K562 (cell line): ENCODE results near the gene COMMD9. TPM values are rescaled to one million over a fixed set of nuclear protein-coding genes. Genes with fewer than 3 reads are reported as not detected.

Source experiments
- ATAC-seq: fragments of 200-7000 bp; cut with Tn5 transposase; 3 replicates; pipeline ENCODE4 v1.9.1; 2020; ENCODE audit warnings: moderate library complexity
- BruUV-seq: library from RNA; stranded (reverse); fragments of 400-500 nt; replicated peaks from 2 replicates; lab custom pipeline; 2021; lab: Mats Ljungman, UMichigan
- CTCF ChIA-PET: fragments of 300-600 bp; formaldehyde crosslinking; extraction: SDS; loops from one replicate; lab custom pipeline; 2021; ENCODE audit warnings: low intra/inter-chr PET ratio; lab: Yijun Ruan, JAX
- POLR2A ChIA-PET: fragments of 300-600, 350-650 bp; sonication (Branson Sonifier 250); formaldehyde crosslinking; extraction: SDS; loops from one replicate; lab custom pipeline; 2021; ENCODE audit warnings: antibody characterized with exemption, inconsistent platforms; lab: Yijun Ruan, JAX
- DNase-seq, 4 experiments: peaks; one replicate each; pipeline versions ENCODE4 v3.0.0 to v3.0.0-alpha.2; 2011 to 2018; ENCODE audit warnings: low spot score in 3 of 4, mixed read lengths in 3 of 4; ENCODE audit errors: extremely low read depth in 1 of 4
- FAIRE-seq: peaks from 2 replicates; lab custom pipeline; 2011; peaks lifted over from hg19 to GRCh38; lab: Jason Lieb, UNC
- H2AFZ ChIP-seq: 2 replicates; pipeline ENCODE4 v1.6.0; 2011; ENCODE audit warnings: low read depth, low read length, control low read depth, inconsistent platforms
- H3K27ac ChIP-seq: fragments of 200-600 bp; 3 replicates; pipeline ENCODE4 v1.8.0; 2011; ENCODE audit warnings: low read depth, mild to moderate bottlenecking, control low read depth, inconsistent platforms, low read length, moderate library complexity, mixed read lengths; ENCODE audit errors: extremely low read depth
- H3K27me3 ChIP-seq, 2 experiments: fragments of 300-600 bp in 1 of 2; 2 replicates in 1 of 2; 3 replicates in 1 of 2; pipeline versions ENCODE4 v1.6.0 to v1.8.0; 2011; ENCODE audit warnings: inconsistent platforms in 2 of 2, low read length in 2 of 2, mild to moderate bottlenecking in 1 of 2, mixed read lengths in 1 of 2, moderate library complexity in 1 of 2; ENCODE audit not compliant: control insufficient read depth in 2 of 2, insufficient read depth in 2 of 2
- H3K36me3 ChIP-seq: fragments of 300-600 bp; 3 replicates; pipeline ENCODE4 v1.8.0; 2011; ENCODE audit warnings: mild to moderate bottlenecking, low read length, inconsistent platforms; ENCODE audit not compliant: control insufficient read depth, insufficient read depth
- H3K4me1 ChIP-seq, 2 experiments: fragments of 200-600 bp in 1 of 2; replicated peaks in 1 of 2; 2 replicates in 1 of 2; 3 replicates in 1 of 2; pipeline versions ENCODE4 v1.5.1 to v1.8.0; 2011; ENCODE audit warnings: inconsistent platforms in 2 of 2, low read length in 2 of 2, mild to moderate bottlenecking in 1 of 2, mixed read lengths in 1 of 2, moderate library complexity in 1 of 2; ENCODE audit not compliant: control insufficient read depth in 2 of 2, insufficient read depth in 2 of 2
- H3K4me2 ChIP-seq: 2 replicates; pipeline ENCODE4 v1.6.1; 2011; ENCODE audit warnings: low read length, control low read depth, inconsistent platforms, mixed read lengths; ENCODE audit not compliant: insufficient read depth
- H3K4me3 ChIP-seq: fragments of 200-600 bp; sonication (generic), shearing (Covaris generic); 2 replicates; pipeline ENCODE4 v1.5.1; 2016; ENCODE audit warnings: control low read depth, inconsistent platforms
- H3K79me2 ChIP-seq: fragments of 200-600 bp; 3 replicates; pipeline ENCODE4 v1.8.0; 2011; ENCODE audit warnings: low read length, inconsistent platforms; ENCODE audit not compliant: control insufficient read depth, insufficient read depth
- H3K9ac ChIP-seq, 2 experiments: 2 replicates each; pipeline versions ENCODE4 v1.6.0 to v1.6.1; 2011; ENCODE audit warnings: low read depth in 2 of 2, low read length in 2 of 2, control low read depth in 1 of 2, inconsistent platforms in 1 of 2, mild to moderate bottlenecking in 1 of 2, mixed read lengths in 1 of 2; ENCODE audit not compliant: insufficient read depth in 1 of 2
- H3K9me1 ChIP-seq: one replicate; pipeline ENCODE4 v1.6.0; 2011; ENCODE audit warnings: inconsistent platforms, mild to moderate bottlenecking, low read length, moderate library complexity; ENCODE audit not compliant: control insufficient read depth, insufficient read depth
- H3K9me3 ChIP-seq: replicated peaks from 2 replicates; pipeline ENCODE4 v1.5.1; 2011; ENCODE audit warnings: low read depth, low read length, inconsistent platforms; ENCODE audit not compliant: control insufficient read depth, insufficient read depth
- H4K20me1 ChIP-seq: replicated peaks from 2 replicates; pipeline ENCODE4 v1.6.1; 2011; ENCODE audit warnings: low read length, inconsistent platforms, mixed read lengths; ENCODE audit not compliant: control insufficient read depth, insufficient read depth
- ARNT ChIP-seq, 2 experiments: fragments of 450-650 bp; IDR thresholded peaks; 2 replicates each; pipeline ENCODE4 v1.6.1; 2016; ENCODE audit warnings: mild to moderate bottlenecking in 1 of 2
- CREB1 ChIP-seq, 2 experiments: sonication (generic) in 1 of 2; formaldehyde crosslinking in 1 of 2; IDR thresholded peaks; 2 replicates each; pipeline versions ENCODE4 v1.6.1 to v1.8.0; 2012 to 2022; ENCODE audit warnings: inconsistent platforms in 1 of 2, mild to moderate bottlenecking in 1 of 2, missing genetic modification reagents in 1 of 2, moderate library complexity in 1 of 2
- DACH1 ChIP-seq: fragments of 450-650 bp; IDR thresholded peaks from 2 replicates; pipeline ENCODE4 v1.6.1; 2018; ENCODE audit not compliant: partially characterized antibody
- E2F5 ChIP-seq: sonication (generic); formaldehyde crosslinking; IDR thresholded peaks from 2 replicates; pipeline ENCODE4 v1.8.0; 2022; ENCODE audit warnings: mild to moderate bottlenecking, missing genetic modification reagents
- ETV1 ChIP-seq: fragments of 450-650 bp; conservative IDR thresholded peaks from 2 replicates; pipeline ENCODE4 v1.6.1; 2016; ENCODE audit warnings: missing genetic modification characterization, control low read depth, low read depth, missing compliant biosample characterization
- MAFG ChIP-seq: fragments of 450-650 bp; conservative IDR thresholded peaks from 2 replicates; pipeline ENCODE4 v1.6.1; 2016; ENCODE audit warnings: missing genetic modification characterization, missing compliant biosample characterization
- MXI1 ChIP-seq: IDR thresholded peaks from 2 replicates; pipeline ENCODE4 v1.6.1; 2011; ENCODE audit warnings: low read depth, mild to moderate bottlenecking, improper control_type of control experiment, low read length
- NRF1 ChIP-seq, 2 experiments: fragments of 450-650 bp; IDR thresholded peaks in 1 of 2; conservative IDR thresholded peaks in 1 of 2; 2 replicates each; pipeline ENCODE4 v1.6.1; 2014; ENCODE audit warnings: mild to moderate bottlenecking in 2 of 2
- POU5F1 ChIP-seq: fragments of 150-350 bp; IDR thresholded peaks from 2 replicates; pipeline ENCODE4 v1.6.1; 2014; ENCODE audit warnings: borderline replicate concordance, low read length, low read depth, mild to moderate bottlenecking; ENCODE audit not compliant: partially characterized antibody
- RNF2 ChIP-seq: sonication (generic); IDR thresholded peaks from 2 replicates; pipeline ENCODE4 v1.6.1; 2016
- ZBTB9 ChIP-seq: fragments of 450-650 bp; formaldehyde crosslinking; IDR thresholded peaks from 2 replicates; pipeline ENCODE4 v1.4.0; 2020; ENCODE audit warnings: mild to moderate bottlenecking, moderate library complexity
- ZKSCAN8 ChIP-seq: fragments of 200-800 bp; sonication (Bioruptor generic); IDR thresholded peaks from 2 replicates; pipeline ENCODE4 v1.6.1; 2016; ENCODE audit warnings: missing genetic modification characterization, missing compliant biosample characterization
- ZNF449 ChIP-seq: fragments of 250-450 bp; sonication (Bioruptor Pico); IDR thresholded peaks from 2 replicates; pipeline ENCODE4 v1.8.0; 2022; ENCODE audit warnings: moderate library complexity, mild to moderate bottlenecking, inconsistent platforms
- whole genome bisulfite sequencing: fragments of 100-300 bp; shearing (Covaris generic); methylation state at CpG from one replicate; pipeline ENCODE4 v1.1.6; 2016; ENCODE audit warnings: low coverage, mixed read lengths; ENCODE audit not compliant: insufficient coverage; ENCODE audit errors: missing lambda C conversion rate; 5-methylcytosine and 5-hydroxymethylcytosine counted together
- in situ Hi-C: fragments of 300-500 bp; cut with MboI; formaldehyde crosslinking; loops from 4 replicates; pipeline ENCODE4 v1.15.0; 2018; ENCODE audit warnings: inconsistent platforms, mixed read lengths
- intact Hi-C: fragments of 100-400 bp; cut with micrococcal nuclease; formaldehyde crosslinking; loops from 2 replicates; pipeline ENCODE4 v1.14.2; 2022
- polyA plus RNA-seq, 8 experiments: library from polyadenylated mRNA; depleted of rRNA in 4 of 8; stranded (reverse) in 5 of 8; unstranded in 3 of 8; fragments of >200 nt; fragmentation: Nextera tagmentation in 2 of 8; fragmentation: Illumina TruSeq in 1 of 8; extraction: Ambion mirVana in 2 of 8; extraction: Trizol in 1 of 8; gene quantifications; 2 replicates each; pipeline versions ENCODE4 v1.2.1 to v1.2.3, GENCODE V29; 2011 to 2014; ENCODE audit warnings: inconsistent platforms in 1 of 8, missing spikeins in 1 of 8
- total RNA-seq, 7 experiments: library from RNA; depleted of rRNA in 6 of 7; stranded (reverse); fragments of >200 nt in 6 of 7; fragmentation: Illumina TruSeq in 2 of 7; extraction: Trizol in 2 of 7; gene quantifications; 2 replicates each; pipeline versions ENCODE4 v1.2.1 to v1.2.3, GENCODE V29; 2011 to 2021; ENCODE audit warnings: low replicate concordance in 1 of 7
- TF ChIP-seq, protein P1 (sequence below): fragments of 450-650 bp; conservative IDR thresholded peaks from 2 replicates; pipeline ENCODE4 v1.6.1; 2016; ENCODE audit warnings: missing genetic modification characterization, low read depth, mild to moderate bottlenecking, control low read depth, missing compliant biosample characterization
- TF ChIP-seq, protein P2 (sequence below), 3 experiments: fragments of 200-800 bp in 1 of 3; sonication (Bioruptor generic) in 1 of 3; sonication (generic) in 1 of 3; formaldehyde crosslinking in 1 of 3; IDR thresholded peaks; 2 replicates each; pipeline versions ENCODE4 v1.6.1 to v1.8.0; 2016 to 2022; ENCODE audit warnings: mild to moderate bottlenecking in 2 of 3, missing compliant biosample characterization in 2 of 3, missing genetic modification characterization in 2 of 3, missing genetic modification reagents in 1 of 3

The COMMD9 gene
- total and polyA plus RNA-seq, 9 of the 15 experiments (the other 6 are each of a cell fraction or from before 2014, with no cell fraction given) = 27.3 to 121 (median 48.0) TPM

DNA sequence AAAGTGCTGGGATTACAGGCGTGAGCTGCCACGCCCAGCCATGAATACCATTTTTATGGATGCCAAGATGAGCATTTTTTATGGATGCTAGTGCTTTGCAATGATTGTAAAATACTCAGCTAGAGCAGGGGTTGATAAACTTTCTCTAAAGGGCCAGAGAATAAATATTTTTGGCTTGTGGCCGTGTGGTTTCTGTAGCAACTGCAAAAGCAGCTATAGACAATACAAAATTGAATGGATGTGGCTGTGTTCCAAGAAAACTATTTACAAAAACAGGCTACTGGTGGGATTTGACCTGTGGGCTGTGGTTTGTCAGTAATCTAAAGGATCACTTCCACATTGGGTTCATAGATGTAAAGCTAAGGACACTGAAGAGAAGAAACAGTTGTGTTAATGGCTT lies 56.0 kb downstream of the COMMD9 start:
- CTCF ChIA-PET = no interaction called here
- FAIRE-seq = no peak
- H2AFZ ChIP-seq = no peak overlapping the region

More for the DNA sequence above, 56.0 kb downstream of the COMMD9 start:
- Histone ChIP-seq H3K9me3 (no peaks in the 10 kb centered on the region), H3K4me3 (no peak overlapping the region), H3K36me3 (no peaks in the 10 kb centered on the region), H3K4me1 (no peaks in the 10 kb centered on the region)
- ATAC-seq = no peak
- no peak for TF ChIP-seq ARNT (IDR thresholded peaks at IDR 0.05)
- TF ChIP-seq CREB1 (IDR thresholded peaks at IDR 0.05) = no peak
- TF ChIP-seq CREB1 (CRISPR knock-in tag; IDR thresholded peaks at IDR 0.05) = no peak
- TF ChIP-seq ZNF449 (CRISPR knock-in tag) = no peak
- TF ChIP-seq E2F5 (CRISPR knock-in tag) = no peak
- TF ChIP-seq ZBTB9 (CRISPR knock-in tag) = no peak
- no peak for TF ChIP-seq POU5F1
- TF ChIP-seq ETV1 = no peak
- TF ChIP-seq, protein P1, sequence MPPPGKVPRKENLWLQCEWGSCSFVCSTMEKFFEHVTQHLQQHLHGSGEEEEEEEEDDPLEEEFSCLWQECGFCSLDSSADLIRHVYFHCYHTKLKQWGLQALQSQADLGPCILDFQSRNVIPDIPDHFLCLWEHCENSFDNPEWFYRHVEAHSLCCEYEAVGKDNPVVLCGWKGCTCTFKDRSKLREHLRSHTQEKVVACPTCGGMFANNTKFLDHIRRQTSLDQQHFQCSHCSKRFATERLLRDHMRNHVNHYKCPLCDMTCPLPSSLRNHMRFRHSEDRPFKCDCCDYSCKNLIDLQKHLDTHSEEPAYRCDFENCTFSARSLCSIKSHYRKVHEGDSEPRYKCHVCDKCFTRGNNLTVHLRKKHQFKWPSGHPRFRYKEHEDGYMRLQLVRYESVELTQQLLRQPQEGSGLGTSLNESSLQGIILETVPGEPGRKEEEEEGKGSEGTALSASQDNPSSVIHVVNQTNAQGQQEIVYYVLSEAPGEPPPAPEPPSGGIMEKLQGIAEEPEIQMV (tag) = no peak
- TF ChIP-seq DACH1 = no peak
- TF ChIP-seq RNF2 = no peak
- TF ChIP-seq NRF1 (conservative IDR thresholded peaks at IDR 0.05 in 1 of 2, IDR thresholded peaks at IDR 0.05 in 1 of 2) = no peak
- TF ChIP-seq ZKSCAN8 (CRISPR knock-in tag) = no peak
- TF ChIP-seq MAFG (tag) = no peak
- no peak for TF ChIP-seq MXI1
- TF ChIP-seq, protein P2, sequence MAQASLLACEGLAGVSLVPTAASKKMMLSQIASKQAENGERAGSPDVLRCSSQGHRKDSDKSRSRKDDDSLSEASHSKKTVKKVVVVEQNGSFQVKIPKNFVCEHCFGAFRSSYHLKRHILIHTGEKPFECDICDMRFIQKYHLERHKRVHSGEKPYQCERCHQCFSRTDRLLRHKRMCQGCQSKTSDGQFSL (CRISPR knock-in tag; IDR thresholded peaks at IDR 0.05) = no peak
- TF ChIP-seq, protein P2 (tag; IDR thresholded peaks at IDR 0.05) = no peak
- TF ChIP-seq, all 486 proteins: peak for 0
- WGBS = 19% methylated on average over 3 of the region's 3 CpGs
- POLR2A ChIA-PET = interaction anchor here (0.6 to 0.9 kb wide), 3 partner anchors 9 to 499 kb away, joined by 3 read pairs; no protein-coding TSS in a partner anchor
- in situ Hi-C loops (no loop called here), intact Hi-C loops (no loop called here)
- Histone ChIP-seq H3K9ac (no peak overlapping the region), H3K27ac (no peak overlapping the region), H3K79me2 (no peaks in the 10 kb centered on the region), H3K27me3 (no peaks in the 10 kb centered on the region), H3K9me1 (no peaks in the 10 kb centered on the region), H4K20me1 (no peaks in the 10 kb centered on the region; the same call in 1 of the 2 replicates), H3K4me2 (no peak overlapping the region)
- BruUV-seq = no TSS peak
- DNase-seq = no peak
